ENCODE data around the gene BMP8B.

Gene BMP8B, protein sequence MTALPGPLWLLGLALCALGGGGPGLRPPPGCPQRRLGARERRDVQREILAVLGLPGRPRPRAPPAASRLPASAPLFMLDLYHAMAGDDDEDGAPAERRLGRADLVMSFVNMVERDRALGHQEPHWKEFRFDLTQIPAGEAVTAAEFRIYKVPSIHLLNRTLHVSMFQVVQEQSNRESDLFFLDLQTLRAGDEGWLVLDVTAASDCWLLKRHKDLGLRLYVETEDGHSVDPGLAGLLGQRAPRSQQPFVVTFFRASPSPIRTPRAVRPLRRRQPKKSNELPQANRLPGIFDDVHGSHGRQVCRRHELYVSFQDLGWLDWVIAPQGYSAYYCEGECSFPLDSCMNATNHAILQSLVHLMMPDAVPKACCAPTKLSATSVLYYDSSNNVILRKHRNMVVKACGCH

GRCh38 chr1:39788758-39789570 lies at the start of gene BMP8B:
Gene BMP8B, minus strand, starts transcription at chr1:39788865. Its CDS starts 380 bp downstream, at chr1:39788485.
- Histone ChIP-seq H2AFZ (ENCODE audit: low read depth, low read length, severe bottlenecking) (no peak within 1 kb of the TSS), H3K27me3 (ENCODE audit: low read length) (no peaks in the 10 kb centered on the region), H3K9ac (ENCODE audit: low read length) (no peak within 1 kb of the TSS), H3F3A (ENCODE audit: insufficient read depth) (no peaks in the 10 kb centered on the region), H3K9me3 (ENCODE audit: insufficient read depth, low read length) (no peaks in the 10 kb centered on the region), H3K9me2 (replicated peaks; ENCODE audit: insufficient read depth, low read length) (no peaks in the 10 kb centered on the region), H3K27ac (ENCODE audit: low read depth, low read length) (no peak within 1 kb of the TSS), H3K79me2 (ENCODE audit: insufficient read depth, low read length) (no peaks in the 10 kb centered on the region), H4K20me1 (ENCODE audit: low read depth, low read length) (no peaks in the 10 kb centered on the region), H3K4me3 (ENCODE audit: insufficient read depth, low read length, poor library complexity, severe bottlenecking) (no peak within 1 kb of the TSS), H3K4me2 (ENCODE audit: low read depth, low read length, poor library complexity, severe bottlenecking) (no peak within 1 kb of the TSS), H3K36me3 (ENCODE audit: low read length) (no peaks in the 10 kb centered on the region)
- TF ChIP-seq, protein P1, sequence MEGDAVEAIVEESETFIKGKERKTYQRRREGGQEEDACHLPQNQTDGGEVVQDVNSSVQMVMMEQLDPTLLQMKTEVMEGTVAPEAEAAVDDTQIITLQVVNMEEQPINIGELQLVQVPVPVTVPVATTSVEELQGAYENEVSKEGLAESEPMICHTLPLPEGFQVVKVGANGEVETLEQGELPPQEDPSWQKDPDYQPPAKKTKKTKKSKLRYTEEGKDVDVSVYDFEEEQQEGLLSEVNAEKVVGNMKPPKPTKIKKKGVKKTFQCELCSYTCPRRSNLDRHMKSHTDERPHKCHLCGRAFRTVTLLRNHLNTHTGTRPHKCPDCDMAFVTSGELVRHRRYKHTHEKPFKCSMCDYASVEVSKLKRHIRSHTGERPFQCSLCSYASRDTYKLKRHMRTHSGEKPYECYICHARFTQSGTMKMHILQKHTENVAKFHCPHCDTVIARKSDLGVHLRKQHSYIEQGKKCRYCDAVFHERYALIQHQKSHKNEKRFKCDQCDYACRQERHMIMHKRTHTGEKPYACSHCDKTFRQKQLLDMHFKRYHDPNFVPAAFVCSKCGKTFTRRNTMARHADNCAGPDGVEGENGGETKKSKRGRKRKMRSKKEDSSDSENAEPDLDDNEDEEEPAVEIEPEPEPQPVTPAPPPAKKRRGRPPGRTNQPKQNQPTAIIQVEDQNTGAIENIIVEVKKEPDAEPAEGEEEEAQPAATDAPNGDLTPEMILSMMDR (IDR thresholded peaks at IDR 0.05; ENCODE audit: insufficient read depth, low read length, poor library complexity, severe bottlenecking): no peak
- TF ChIP-seq EZH2phosphoT487 (conservative IDR thresholded peaks at IDR 0.05; ENCODE audit: low read length): no peak

DNA sequence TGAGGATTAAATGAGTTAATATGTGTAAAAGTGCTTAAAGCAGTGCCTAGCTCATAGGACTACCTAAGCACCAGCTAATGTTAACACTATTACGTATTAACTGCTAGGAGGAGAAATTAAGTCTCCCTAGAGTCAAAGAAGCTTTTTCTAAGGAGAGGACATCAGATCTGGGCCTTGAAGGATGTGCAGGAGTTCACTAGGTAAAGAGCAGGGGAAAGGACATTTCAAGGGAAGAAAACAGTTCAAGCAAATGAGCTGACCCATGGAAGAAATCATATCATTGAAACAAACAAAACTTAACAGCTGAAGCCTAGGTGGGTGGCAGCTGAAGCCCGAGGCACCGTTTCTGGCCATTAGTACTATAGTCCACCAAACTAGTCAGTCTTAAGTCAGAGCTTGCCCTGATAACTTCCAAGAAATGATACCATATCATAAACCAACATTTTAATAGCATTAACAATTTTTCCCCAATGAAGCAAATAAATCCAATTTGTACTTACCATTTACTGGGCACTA lies 48.0 kb upstream of the BMP8B start:
- no peaks in the 10 kb centered on the region for H4K20me1 ChIP-seq (ENCODE audit: low read depth, low read length)
- no peaks in the 10 kb centered on the region for H3F3A ChIP-seq (ENCODE audit: insufficient read depth)
- H3K4me3 ChIP-seq (ENCODE audit: insufficient read depth, low read length, poor library complexity, severe bottlenecking): no peak overlapping the region
- no peaks in the 10 kb centered on the region for H3K9me3 ChIP-seq (ENCODE audit: insufficient read depth, low read length)
- H3K36me3 ChIP-seq (ENCODE audit: low read length): no peaks in the 10 kb centered on the region
- no peak overlapping the region for H3K4me2 ChIP-seq (ENCODE audit: low read depth, low read length, poor library complexity, severe bottlenecking)
- no peak overlapping the region for H2AFZ ChIP-seq (ENCODE audit: low read depth, low read length, severe bottlenecking)
- no peak for TF ChIP-seq EZH2phosphoT487 (conservative IDR thresholded peaks at IDR 0.05; ENCODE audit: low read length)
- TF ChIP-seq, protein P1 (IDR thresholded peaks at IDR 0.05; ENCODE audit: insufficient read depth, low read length, poor library complexity, severe bottlenecking): no peak
- H3K27ac ChIP-seq (ENCODE audit: low read depth, low read length): no peak overlapping the region
- H3K9ac ChIP-seq (ENCODE audit: low read length): no peak overlapping the region
- H3K79me2 ChIP-seq (ENCODE audit: insufficient read depth, low read length): no peaks in the 10 kb centered on the region
- H3K27me3 ChIP-seq (ENCODE audit: low read length): no peaks in the 10 kb centered on the region
- H3K9me2 ChIP-seq (replicated peaks; ENCODE audit: insufficient read depth, low read length): no peaks in the 10 kb centered on the region

- Histone ChIP-seq H3K9me2 (replicated peaks; ENCODE audit: insufficient read depth, low read length) (no peaks in the 10 kb centered on the region), H2AFZ (ENCODE audit: low read depth, low read length, severe bottlenecking) (no peak overlapping the region), H4K20me1 (ENCODE audit: low read depth, low read length) (no peaks in the 10 kb centered on the region), H3K36me3 (ENCODE audit: low read length) (no peaks in the 10 kb centered on the region), H3K9ac (ENCODE audit: low read length) (no peak overlapping the region), H3K79me2 (ENCODE audit: insufficient read depth, low read length) (no peaks in the 10 kb centered on the region), H3K27ac (ENCODE audit: low read depth, low read length) (no peak overlapping the region), H3K27me3 (ENCODE audit: low read length) (no peaks in the 10 kb centered on the region), H3F3A (ENCODE audit: insufficient read depth) (no peaks in the 10 kb centered on the region), H3K9me3 (ENCODE audit: insufficient read depth, low read length) (no peaks in the 10 kb centered on the region), H3K4me3 (ENCODE audit: insufficient read depth, low read length, poor library complexity, severe bottlenecking) (no peak overlapping the region), H3K4me2 (ENCODE audit: low read depth, low read length, poor library complexity, severe bottlenecking) (no peak overlapping the region)
- no peak for TF ChIP-seq EZH2phosphoT487 (conservative IDR thresholded peaks at IDR 0.05; ENCODE audit: low read length)
- TF ChIP-seq, protein P1 (IDR thresholded peaks at IDR 0.05; ENCODE audit: insufficient read depth, low read length, poor library complexity, severe bottlenecking): no peak
These were observed 47.4 kb upstream of the BMP8B start for GRCh38 chr1:39835935-39836594.

All from SU-DHL-6 (cell line).